Mesenchymal stem cell (in vitro differentiated cells and primary cell): ENCODE measurements around the gene SLC6A13.

ENCODE experiments used
- DNase-seq: peaks from one replicate; pipeline ENCODE4 v3.0.0-alpha.2; 2013
- H2AFZ ChIP-seq: one replicate; pipeline ENCODE4 v1.6.1; 2013; ENCODE audit warnings: low read depth, mild to moderate bottlenecking, control low read depth, inconsistent platforms, low read length, moderate library complexity
- H2AK5ac ChIP-seq: 2 replicates; pipeline ENCODE4 v1.6.1; 2013; ENCODE audit warnings: low read length, moderate library complexity, mild to moderate bottlenecking, inconsistent platforms; ENCODE audit not compliant: severe bottlenecking
- H2BK120ac ChIP-seq: one replicate; pipeline ENCODE4 v1.6.1; 2013; ENCODE audit warnings: low read depth, mild to moderate bottlenecking, inconsistent platforms, low read length, moderate library complexity
- H2BK12ac ChIP-seq, 2 experiments: one replicate each; pipeline ENCODE4 v1.6.1; 2013; ENCODE audit warnings: inconsistent platforms in 2 of 2, low read length in 2 of 2, mild to moderate bottlenecking in 2 of 2, moderate library complexity in 2 of 2, control low read depth in 1 of 2
- H2BK15ac ChIP-seq: one replicate; pipeline ENCODE4 v1.6.1; 2013; ENCODE audit warnings: mild to moderate bottlenecking, low read depth, inconsistent platforms; ENCODE audit not compliant: poor library complexity, severe bottlenecking
- H2BK5ac ChIP-seq: 2 replicates; pipeline ENCODE4 v1.6.1; 2013; ENCODE audit warnings: low read depth, mild to moderate bottlenecking, low read length, control low read depth, inconsistent platforms; ENCODE audit not compliant: poor library complexity, severe bottlenecking
- H3K14ac ChIP-seq, 2 experiments: one replicate each; pipeline ENCODE4 v1.6.1; 2013; ENCODE audit warnings: inconsistent platforms in 2 of 2, low read length in 2 of 2, control low read depth in 1 of 2, mild to moderate bottlenecking in 1 of 2, moderate library complexity in 1 of 2
- H3K18ac ChIP-seq, 2 experiments: one replicate each; pipeline ENCODE4 v1.6.1; 2013; ENCODE audit warnings: inconsistent platforms in 2 of 2, low read length in 2 of 2, control low read depth in 1 of 2, low read depth in 1 of 2, mild to moderate bottlenecking in 1 of 2
- H3K23ac ChIP-seq, 2 experiments: one replicate each; pipeline ENCODE4 v1.6.1; 2013; ENCODE audit warnings: inconsistent platforms in 2 of 2, low read length in 2 of 2, mild to moderate bottlenecking in 2 of 2, moderate library complexity in 2 of 2, control low read depth in 1 of 2
- H3K27ac ChIP-seq: 2 replicates; pipeline ENCODE4 v1.5.1; 2013; ENCODE audit warnings: mild to moderate bottlenecking, moderate library complexity, low read length, control low read depth, inconsistent platforms; ENCODE audit not compliant: poor library complexity, severe bottlenecking
- H3K27me3 ChIP-seq, 2 experiments: 2 replicates each; pipeline versions ENCODE4 v1.6.1 to v1.7.0; 2013; ENCODE audit warnings: low read length in 2 of 2, mild to moderate bottlenecking in 2 of 2, moderate library complexity in 2 of 2, control low read depth in 1 of 2, inconsistent platforms in 1 of 2; ENCODE audit not compliant: control insufficient read depth in 1 of 2, insufficient read depth in 1 of 2
- H3K36me3 ChIP-seq, 2 experiments: 2 replicates each; pipeline versions ENCODE4 v1.6.1 to v1.7.0; 2013; ENCODE audit warnings: low read length in 2 of 2, control low read depth in 1 of 2, inconsistent platforms in 1 of 2, low read depth in 1 of 2, mild to moderate bottlenecking in 1 of 2; ENCODE audit not compliant: insufficient read depth in 2 of 2, control insufficient read depth in 1 of 2
- H3K4ac ChIP-seq, 2 experiments: one replicate each; pipeline ENCODE4 v1.6.1; 2013; ENCODE audit warnings: inconsistent platforms in 2 of 2, low read length in 2 of 2, mild to moderate bottlenecking in 2 of 2, moderate library complexity in 2 of 2, control low read depth in 1 of 2, low read depth in 1 of 2
- H3K4me1 ChIP-seq: 2 replicates; pipeline ENCODE4 v1.6.1; 2013; ENCODE audit warnings: low read depth, low read length, control low read depth; ENCODE audit not compliant: control insufficient read depth, insufficient read depth
- H3K4me2 ChIP-seq: 2 replicates; pipeline ENCODE4 v1.6.1; 2013; ENCODE audit warnings: low read length, mild to moderate bottlenecking, inconsistent platforms; ENCODE audit not compliant: poor library complexity, severe bottlenecking
- H3K4me3 ChIP-seq, 2 experiments: 2 replicates each; pipeline versions ENCODE4 v1.5.1 to v1.7.0; 2013; ENCODE audit warnings: low read length in 2 of 2, mild to moderate bottlenecking in 2 of 2, control low read depth in 1 of 2, low read depth in 1 of 2; ENCODE audit not compliant: insufficient read depth in 1 of 2
- H3K79me1 ChIP-seq: replicated peaks from 2 replicates; pipeline ENCODE4 v1.6.1; 2013; ENCODE audit warnings: mild to moderate bottlenecking, control low read depth, low read length, inconsistent platforms; ENCODE audit not compliant: poor library complexity, severe bottlenecking
- H3K9ac ChIP-seq: 2 replicates; pipeline ENCODE4 v1.7.0; 2013; ENCODE audit warnings: mild to moderate bottlenecking, low read length, moderate library complexity
- H3K9me3 ChIP-seq: 2 replicates; pipeline ENCODE4 v1.7.0; 2013; ENCODE audit warnings: mild to moderate bottlenecking, low read length; ENCODE audit not compliant: control insufficient read depth
- H4K8ac ChIP-seq: one replicate; pipeline ENCODE4 v1.6.1; 2013; ENCODE audit warnings: inconsistent platforms, mild to moderate bottlenecking, low read length, moderate library complexity
- H4K91ac ChIP-seq: one replicate; pipeline ENCODE4 v1.6.1; 2013; ENCODE audit warnings: mild to moderate bottlenecking, low read length, inconsistent platforms
- whole genome bisulfite sequencing: methylation state at CpG from one replicate; pipeline ENCODE4 v1.1.7; 2013; ENCODE audit warnings: mixed read lengths; 5-methylcytosine and 5-hydroxymethylcytosine counted together

SLC6A13 gene

GRCh38 chr12:185576-185955 is 77.1 kb downstream of the SLC6A13 start:
- Histone ChIP-seq H2BK120ac (no peak overlapping the region), H3K79me1 (no peaks in the 10 kb centered on the region), H3K4me2 (no peak overlapping the region), H2BK15ac (no peak overlapping the region), H3K9ac (no peak overlapping the region), H3K27me3 (peaks cover 0 to 27% of the 10 kb centered on the region in 2 experiments), H3K4me1 (peaks cover 34% of the 10 kb centered on the region), H3K9me3 (no peaks in the 10 kb centered on the region), H4K8ac (no peak overlapping the region), H2AK5ac (no peak overlapping the region), H2BK12ac (no peak overlapping the region), H3K23ac (no peak overlapping the region), H4K91ac (no peak overlapping the region), H2BK5ac (no peak overlapping the region), H3K14ac (no peak overlapping the region), H3K4ac (no peak overlapping the region), H3K27ac (no peak overlapping the region), H3K18ac (no peak overlapping the region), H3K36me3 (no peaks in the 10 kb centered on the region), H2AFZ (no peak overlapping the region), H3K4me3 (no peak overlapping the region)
- whole genome bisulfite sequencing, result 88% methylated on average over 8 of the region's 8 CpGs
- no peak for DNase-seq

- no peak overlapping the region for H3K9ac ChIP-seq
- H3K27me3 ChIP-seq, result peaks cover 0 to 22% of the 10 kb centered on the region in 2 experiments
- no peak overlapping the region for H3K4ac ChIP-seq
- H2BK120ac ChIP-seq, result no peak overlapping the region
- no peak overlapping the region for H3K23ac ChIP-seq
- H3K4me3 ChIP-seq, result no peak overlapping the region
- H3K9me3 ChIP-seq, result no peaks in the 10 kb centered on the region
- H4K8ac ChIP-seq, result no peak overlapping the region
- H3K4me2 ChIP-seq, result no peak overlapping the region
- no peak overlapping the region for H2AK5ac ChIP-seq
- peak overlapping the region; percentile 16 for H4K91ac ChIP-seq
- WGBS, result 95% methylated on average over 12 of the region's 13 CpGs
- H3K36me3 ChIP-seq, result no peaks in the 10 kb centered on the region
- DNase-seq, result no peak
- no peak overlapping the region for H2BK15ac ChIP-seq
- no peak overlapping the region for H2BK5ac ChIP-seq
- H3K4me1 ChIP-seq, result peaks cover 38% of the 10 kb centered on the region
- no peak overlapping the region for H3K14ac ChIP-seq
- no peak overlapping the region for H3K18ac ChIP-seq
- no peaks in the 10 kb centered on the region for H3K79me1 ChIP-seq
- H3K27ac ChIP-seq, result no peak overlapping the region
- no peak overlapping the region for H2AFZ ChIP-seq
- H2BK12ac ChIP-seq, result no peak overlapping the region
Observed at GRCh38 chr12:184811-185575, 77.6 kb downstream of the SLC6A13 start.

GRCh38 chr12:182381-182892 is 80.2 kb downstream of the SLC6A13 start:
- Histone ChIP-seq H3K27me3 (peaks cover 0 to 14% of the 10 kb centered on the region in 2 experiments), H3K18ac (peak overlapping the region; percentile 73 to 80), H3K4me2 (no peak overlapping the region), H3K27ac (peak overlapping the region; percentile 68), H2AFZ (peak overlapping the region; percentile 29), H2BK120ac (peak overlapping the region; percentile 2), H3K9ac (peak overlapping the region; percentile 44), H3K9me3 (no peaks in the 10 kb centered on the region), H3K36me3 (no peaks in the 10 kb centered on the region), H2BK5ac (peak overlapping the region; percentile 4), H3K79me1 (no peaks in the 10 kb centered on the region), H3K4me3 (no peak overlapping the region), H3K23ac (peak overlapping the region in 1 of 2 experiments; percentile 43), H2BK12ac (peak overlapping the region; percentile 38 to 64), H4K8ac (peak overlapping the region; percentile 70), H3K4ac (peak overlapping the region; percentile 4 to 17), H2BK15ac (peak overlapping the region; percentile 26), H3K14ac (peak overlapping the region in 1 of 2 experiments; percentile 80), H2AK5ac (peak overlapping the region; percentile 51), H4K91ac (peak overlapping the region; percentile 94), H3K4me1 (peaks cover 49% of the 10 kb centered on the region)
- peak; percentile 83 for DNase-seq
- WGBS, result 25% methylated on average over 9 of the region's 10 CpGs

- H4K91ac ChIP-seq, result peak overlapping the region; percentile 94
- H3K36me3 ChIP-seq, result no peaks in the 10 kb centered on the region
- H2BK5ac ChIP-seq, result no peak overlapping the region
- H3K18ac ChIP-seq, result peak overlapping the region; percentile 61 to 80
- peaks cover 0 to 14% of the 10 kb centered on the region in 2 experiments for H3K27me3 ChIP-seq
- peak overlapping the region; percentile 17 to 81 for H2BK12ac ChIP-seq
- peak overlapping the region; percentile 2 for H2BK120ac ChIP-seq
- H3K23ac ChIP-seq, result no peak overlapping the region
- no peaks in the 10 kb centered on the region for H3K79me1 ChIP-seq
- H3K14ac ChIP-seq, result peak overlapping the region in 1 of 2 experiments; percentile 80
- peak overlapping the region; percentile 70 for H4K8ac ChIP-seq
- H2BK15ac ChIP-seq, result peak overlapping the region; percentile 55
- WGBS, result 86% methylated on average over 17 of the region's 17 CpGs
- no peak overlapping the region for H3K27ac ChIP-seq
- no peak overlapping the region for H3K9ac ChIP-seq
- H3K4me1 ChIP-seq, result peaks cover 54% of the 10 kb centered on the region
- peak overlapping the region; percentile 51 for H2AK5ac ChIP-seq
- no peak for DNase-seq
- no peak overlapping the region for H3K4me2 ChIP-seq
- H3K9me3 ChIP-seq, result no peaks in the 10 kb centered on the region
- H3K4me3 ChIP-seq, result no peak overlapping the region
- no peak overlapping the region for H3K4ac ChIP-seq
- peak overlapping the region; percentile 29 for H2AFZ ChIP-seq
Observed at GRCh38 chr12:181921-182320, 80.7 kb downstream of the SLC6A13 start.
